Type B pancreatic cell (in vitro differentiated cells): ENCODE results near the gene KRTAP13-2. TPM values are rescaled to one million over a fixed set of nuclear protein-coding genes. Genes with fewer than 3 reads are reported as not detected.

Source experiments
- DNase-seq: peaks from one replicate; pipeline ENCODE4 v3.0.0; 2021; ENCODE audit warnings: mixed read lengths; ENCODE audit not compliant: unreplicated experiment; ENCODE audit errors: extremely low spot score
- H3K27ac Mint-ChIP-seq: 2 replicates; pipeline ENCODE4 v1.8.0; 2021; ENCODE audit warnings: mild to moderate bottlenecking, mixed read lengths
- H3K27me3 Mint-ChIP-seq: 2 replicates; pipeline ENCODE4 v1.8.0; 2021; ENCODE audit warnings: mixed read lengths
- H3K36me3 Mint-ChIP-seq: 2 replicates; pipeline ENCODE4 v1.8.0; 2021; ENCODE audit warnings: mixed read lengths
- H3K4me1 Mint-ChIP-seq: one replicate; pipeline ENCODE4 v1.8.0; 2021; ENCODE audit warnings: mixed read lengths; ENCODE audit not compliant: unreplicated experiment
- H3K4me3 Mint-ChIP-seq: 2 replicates; pipeline ENCODE4 v1.8.0; 2021; ENCODE audit warnings: mild to moderate bottlenecking, mixed read lengths
- H3K9me3 Mint-ChIP-seq: 2 replicates; pipeline ENCODE4 v1.8.0; 2021; ENCODE audit warnings: mixed read lengths
- CTCF ChIP-seq: fragments of 200-600 bp; sonication (generic); conservative IDR thresholded peaks from 2 replicates; pipeline ENCODE4 v1.5.0; 2021; ENCODE audit warnings: antibody characterized with exemption, mild to moderate bottlenecking
- total RNA-seq: library from RNA; stranded (reverse); gene quantifications from 2 replicates; pipeline ENCODE4 v1.2.1, GENCODE V29; 2021; ENCODE audit warnings: low replicate concordance

The KRTAP13-2 gene
- total RNA-seq, 1 donor from 2014 or later = not detected

- no peak for DNase-seq
- no peaks in the 10 kb centered on the region for H3K9me3 Mint-ChIP-seq
- peaks cover 4% of the 10 kb centered on the region for H3K4me1 Mint-ChIP-seq
- H3K36me3 Mint-ChIP-seq = no peaks in the 10 kb centered on the region
- H3K27me3 Mint-ChIP-seq = no peaks in the 10 kb centered on the region
- H3K4me3 Mint-ChIP-seq = no peak within 1 kb of the TSS
- TF ChIP-seq CTCF = no peak
- no peak within 1 kb of the TSS for H3K27ac Mint-ChIP-seq
Observed at GRCh38 chr21:30337276-30337744, 34.8 kb downstream of the KRTAP13-2 start, which contains the start of gene KRTAP27-1. Gene KRTAP27-1 (minus strand): TSS chr21:30337694. CDS start chr21:30337668, 26 bp downstream.

GRCh38 chr21:30336596-30336995, 35.5 kb downstream of the KRTAP13-2 start:
- H3K27ac Mint-ChIP-seq = no peak overlapping the region
- H3K9me3 Mint-ChIP-seq = no peaks in the 10 kb centered on the region
- H3K27me3 Mint-ChIP-seq = no peaks in the 10 kb centered on the region
- DNase-seq = no peak
- H3K4me3 Mint-ChIP-seq = no peak overlapping the region
- peaks cover 4% of the 10 kb centered on the region for H3K4me1 Mint-ChIP-seq
- TF ChIP-seq CTCF = no peak
- no peaks in the 10 kb centered on the region for H3K36me3 Mint-ChIP-seq

GRCh38 chr21:30333736-30334135, 38.3 kb downstream of the KRTAP13-2 start:
- no peak overlapping the region for H3K4me3 Mint-ChIP-seq
- H3K36me3 Mint-ChIP-seq = no peaks in the 10 kb centered on the region
- H3K4me1 Mint-ChIP-seq = no peaks in the 10 kb centered on the region
- no peak for DNase-seq
- H3K27ac Mint-ChIP-seq = no peak overlapping the region
- no peaks in the 10 kb centered on the region for H3K9me3 Mint-ChIP-seq
- TF ChIP-seq CTCF = no peak
- H3K27me3 Mint-ChIP-seq = no peaks in the 10 kb centered on the region

GRCh38 chr21:30332681-30333080, 39.4 kb downstream of the KRTAP13-2 start:
- no peaks in the 10 kb centered on the region for H3K27me3 Mint-ChIP-seq
- no peak for DNase-seq
- H3K27ac Mint-ChIP-seq = no peak overlapping the region
- no peak for TF ChIP-seq CTCF
- H3K4me1 Mint-ChIP-seq = no peaks in the 10 kb centered on the region
- H3K9me3 Mint-ChIP-seq = no peaks in the 10 kb centered on the region
- H3K4me3 Mint-ChIP-seq = no peak overlapping the region
- H3K36me3 Mint-ChIP-seq = no peaks in the 10 kb centered on the region

- Mint-ChIP-seq H3K9me3 (no peaks in the 10 kb centered on the region), H3K27me3 (no peaks in the 10 kb centered on the region), H3K36me3 (no peaks in the 10 kb centered on the region), H3K4me1 (no peaks in the 10 kb centered on the region), H3K27ac (no peak overlapping the region), H3K4me3 (no peak overlapping the region)
- DNase-seq = no peak
- TF ChIP-seq CTCF = no peak
Observed at GRCh38 chr21:30329203-30329875, 42.7 kb downstream of the KRTAP13-2 start.
